Neural cell (in vitro differentiated cells): Measurements from ENCODE around the gene AGXT2. TPM values are rescaled to one million over a fixed set of nuclear protein-coding genes. Genes with fewer than 3 reads are reported as not detected.

Experiments used
- H2AFZ ChIP-seq: fragments of 200-600, 300-800 bp; sonication (generic), shearing (Covaris generic); 2 replicates; pipeline ENCODE4 v1.6.0; 2014; ENCODE audit warnings: low read depth, mild to moderate bottlenecking, antibody characterized with exemption, low read length, moderate library complexity
- H3F3A ChIP-seq: fragments of 200-600 bp; shearing (Covaris generic); 2 replicates; pipeline ENCODE4 v1.6.1; 2016; ENCODE audit warnings: mild to moderate bottlenecking, moderate library complexity, mixed read lengths, antibody characterized with exemption, low read length; ENCODE audit not compliant: insufficient read depth, poor library complexity, severe bottlenecking
- H3K27ac ChIP-seq: fragments of 200-600, 300-800 bp; sonication (generic), shearing (Covaris generic); 2 replicates; pipeline ENCODE4 v1.5.1; 2014; ENCODE audit warnings: mild to moderate bottlenecking, low read length, moderate library complexity
- H3K27me3 ChIP-seq: fragments of 300-800, 200-600 bp; sonication (generic), shearing (Covaris generic); 2 replicates; pipeline ENCODE4 v1.6.0; 2014; ENCODE audit warnings: mild to moderate bottlenecking, low read depth, low read length, moderate library complexity; ENCODE audit not compliant: insufficient read depth
- H3K36me3 ChIP-seq: fragments of 300-800, 200-600 bp; sonication (generic), shearing (Covaris generic); 2 replicates; pipeline ENCODE4 v1.5.1; 2014; ENCODE audit warnings: mild to moderate bottlenecking, antibody characterized with exemption, low read length, moderate library complexity; ENCODE audit not compliant: insufficient read depth
- H3K4me2 ChIP-seq: fragments of 300-800, 200-600 bp; sonication (generic), shearing (Covaris generic); 2 replicates; pipeline ENCODE4 v1.6.0; 2014; ENCODE audit warnings: mild to moderate bottlenecking, low read length
- H3K4me3 ChIP-seq: fragments of 300-800, 200-600 bp; sonication (generic), shearing (Covaris generic); 2 replicates; pipeline ENCODE4 v1.5.1; 2014; ENCODE audit warnings: mild to moderate bottlenecking, low read length, moderate library complexity
- H3K79me2 ChIP-seq: fragments of 200-600 bp; shearing (Covaris generic); replicated peaks from 2 replicates; pipeline ENCODE4 v1.6.0; 2014; ENCODE audit warnings: mild to moderate bottlenecking, low read length, moderate library complexity; ENCODE audit not compliant: insufficient read depth
- H3K9ac ChIP-seq: fragments of 300-800, 200-600 bp; sonication (generic), shearing (Covaris generic); 2 replicates; pipeline ENCODE4 v1.6.1; 2016; ENCODE audit warnings: mild to moderate bottlenecking, low read length, mixed read lengths
- H3K9me2 ChIP-seq: fragments of 200-600 bp; shearing (Covaris generic); 2 replicates; pipeline ENCODE4 v1.6.1; 2016; ENCODE audit warnings: mild to moderate bottlenecking, low read length, mixed read lengths; ENCODE audit not compliant: insufficient read depth
- H3K9me3 ChIP-seq: fragments of 200-600, 300-800 bp; sonication (generic), shearing (Covaris generic); 2 replicates; pipeline ENCODE4 v1.6.1; 2016; ENCODE audit warnings: mild to moderate bottlenecking, mixed run types, low read length, moderate library complexity, mixed read lengths
- H4K20me1 ChIP-seq: fragments of 200-600 bp; shearing (Covaris generic); 2 replicates; pipeline ENCODE4 v1.6.1; 2016; ENCODE audit warnings: mild to moderate bottlenecking, mixed run types; ENCODE audit not compliant: insufficient read depth
- EP300 ChIP-seq: fragments of 450-650 bp; conservative IDR thresholded peaks from 2 replicates; pipeline ENCODE4 v1.6.1; 2014; ENCODE audit warnings: antibody characterized with exemption, mild to moderate bottlenecking, moderate library complexity; ENCODE audit not compliant: poor library complexity, severe bottlenecking
- EZH2 ChIP-seq: fragments of 200-600, 300-800 bp; shearing (Covaris generic), sonication (generic); IDR thresholded peaks from 2 replicates; pipeline ENCODE4 v1.6.1; 2014; ENCODE audit warnings: antibody characterized with exemption, low read length, borderline replicate concordance, mild to moderate bottlenecking; ENCODE audit not compliant: insufficient read depth, poor library complexity, severe bottlenecking
- MXI1 ChIP-seq: fragments of 450-650 bp; conservative IDR thresholded peaks from 2 replicates; pipeline ENCODE4 v1.6.1; 2014; ENCODE audit warnings: antibody characterized with exemption, mild to moderate bottlenecking; ENCODE audit not compliant: poor library complexity, severe bottlenecking
- POLR2AphosphoS5 ChIP-seq: IDR thresholded peaks from 2 replicates; pipeline ENCODE4 v1.6.1; 2012
- RAD21 ChIP-seq: fragments of 450-650 bp; conservative IDR thresholded peaks from 2 replicates; pipeline ENCODE4 v1.6.1; 2014; ENCODE audit warnings: antibody characterized with exemption, mild to moderate bottlenecking, moderate library complexity
- SMC3 ChIP-seq: fragments of 450-650 bp; conservative IDR thresholded peaks from 2 replicates; pipeline ENCODE4 v1.6.1; 2014; ENCODE audit warnings: antibody characterized with exemption, mild to moderate bottlenecking, moderate library complexity; ENCODE audit not compliant: poor library complexity
- TAF1 ChIP-seq: IDR thresholded peaks from 2 replicates; pipeline ENCODE4 v1.6.1; 2012; ENCODE audit warnings: low read depth
- polyA plus RNA-seq: library from polyadenylated mRNA; depleted of rRNA; stranded (reverse); fragments of >200 nt; gene quantifications from 2 replicates; pipeline ENCODE4 v1.2.3, GENCODE V29; 2014
- TF ChIP-seq, protein P1 (sequence below): IDR thresholded peaks from 2 replicates; pipeline ENCODE4 v1.6.1; 2012; ENCODE audit warnings: borderline replicate concordance
- TF ChIP-seq, protein P2 (sequence below): fragments of 450-650 bp; IDR thresholded peaks from 2 replicates; pipeline ENCODE4 v1.5.1; 2014; ENCODE audit warnings: antibody characterized with exemption, mild to moderate bottlenecking, moderate library complexity; ENCODE audit not compliant: poor library complexity, severe bottlenecking

The AGXT2 gene
- polyA plus RNA-seq, 1 donor from 2014 or later: not detected

DNA sequence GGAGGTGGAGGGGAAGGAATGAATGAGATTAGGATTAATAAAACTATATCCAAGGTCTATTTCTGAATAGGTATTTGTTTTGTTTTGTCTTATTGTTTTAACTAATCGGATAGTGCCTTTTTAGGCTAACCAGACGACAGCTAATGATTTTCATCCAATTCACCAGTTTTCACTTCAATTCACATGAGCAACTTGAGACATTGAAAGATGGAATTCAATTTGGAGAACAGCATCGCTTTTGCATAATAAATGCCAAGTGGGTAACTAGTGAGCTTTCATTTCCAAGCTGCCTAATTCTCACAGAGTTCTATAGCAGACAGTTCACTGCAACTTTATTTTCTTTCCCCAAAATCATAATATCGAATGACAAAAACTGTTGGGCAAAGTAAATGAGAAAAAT is 5.0 kb downstream of the AGXT2 start:
- Histone ChIP-seq H3K9me2 (no peaks in the 10 kb centered on the region), H3K4me2 (no peak overlapping the region), H3K9me3 (no peaks in the 10 kb centered on the region), H3F3A (peaks cover 2% of the 10 kb centered on the region), H3K9ac (no peak overlapping the region), H3K36me3 (no peaks in the 10 kb centered on the region), H4K20me1 (no peaks in the 10 kb centered on the region), H2AFZ (no peak overlapping the region), H3K79me2 (no peaks in the 10 kb centered on the region), H3K4me3 (no peak overlapping the region), H3K27me3 (no peaks in the 10 kb centered on the region), H3K27ac (no peak overlapping the region)
- no peak for TF ChIP-seq POLR2AphosphoS5
- TF ChIP-seq SMC3: no peak
- TF ChIP-seq, protein P1, sequence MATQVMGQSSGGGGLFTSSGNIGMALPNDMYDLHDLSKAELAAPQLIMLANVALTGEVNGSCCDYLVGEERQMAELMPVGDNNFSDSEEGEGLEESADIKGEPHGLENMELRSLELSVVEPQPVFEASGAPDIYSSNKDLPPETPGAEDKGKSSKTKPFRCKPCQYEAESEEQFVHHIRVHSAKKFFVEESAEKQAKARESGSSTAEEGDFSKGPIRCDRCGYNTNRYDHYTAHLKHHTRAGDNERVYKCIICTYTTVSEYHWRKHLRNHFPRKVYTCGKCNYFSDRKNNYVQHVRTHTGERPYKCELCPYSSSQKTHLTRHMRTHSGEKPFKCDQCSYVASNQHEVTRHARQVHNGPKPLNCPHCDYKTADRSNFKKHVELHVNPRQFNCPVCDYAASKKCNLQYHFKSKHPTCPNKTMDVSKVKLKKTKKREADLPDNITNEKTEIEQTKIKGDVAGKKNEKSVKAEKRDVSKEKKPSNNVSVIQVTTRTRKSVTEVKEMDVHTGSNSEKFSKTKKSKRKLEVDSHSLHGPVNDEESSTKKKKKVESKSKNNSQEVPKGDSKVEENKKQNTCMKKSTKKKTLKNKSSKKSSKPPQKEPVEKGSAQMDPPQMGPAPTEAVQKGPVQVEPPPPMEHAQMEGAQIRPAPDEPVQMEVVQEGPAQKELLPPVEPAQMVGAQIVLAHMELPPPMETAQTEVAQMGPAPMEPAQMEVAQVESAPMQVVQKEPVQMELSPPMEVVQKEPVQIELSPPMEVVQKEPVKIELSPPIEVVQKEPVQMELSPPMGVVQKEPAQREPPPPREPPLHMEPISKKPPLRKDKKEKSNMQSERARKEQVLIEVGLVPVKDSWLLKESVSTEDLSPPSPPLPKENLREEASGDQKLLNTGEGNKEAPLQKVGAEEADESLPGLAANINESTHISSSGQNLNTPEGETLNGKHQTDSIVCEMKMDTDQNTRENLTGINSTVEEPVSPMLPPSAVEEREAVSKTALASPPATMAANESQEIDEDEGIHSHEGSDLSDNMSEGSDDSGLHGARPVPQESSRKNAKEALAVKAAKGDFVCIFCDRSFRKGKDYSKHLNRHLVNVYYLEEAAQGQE: no peak
- TF ChIP-seq TAF1: no peak
- TF ChIP-seq, protein P2, sequence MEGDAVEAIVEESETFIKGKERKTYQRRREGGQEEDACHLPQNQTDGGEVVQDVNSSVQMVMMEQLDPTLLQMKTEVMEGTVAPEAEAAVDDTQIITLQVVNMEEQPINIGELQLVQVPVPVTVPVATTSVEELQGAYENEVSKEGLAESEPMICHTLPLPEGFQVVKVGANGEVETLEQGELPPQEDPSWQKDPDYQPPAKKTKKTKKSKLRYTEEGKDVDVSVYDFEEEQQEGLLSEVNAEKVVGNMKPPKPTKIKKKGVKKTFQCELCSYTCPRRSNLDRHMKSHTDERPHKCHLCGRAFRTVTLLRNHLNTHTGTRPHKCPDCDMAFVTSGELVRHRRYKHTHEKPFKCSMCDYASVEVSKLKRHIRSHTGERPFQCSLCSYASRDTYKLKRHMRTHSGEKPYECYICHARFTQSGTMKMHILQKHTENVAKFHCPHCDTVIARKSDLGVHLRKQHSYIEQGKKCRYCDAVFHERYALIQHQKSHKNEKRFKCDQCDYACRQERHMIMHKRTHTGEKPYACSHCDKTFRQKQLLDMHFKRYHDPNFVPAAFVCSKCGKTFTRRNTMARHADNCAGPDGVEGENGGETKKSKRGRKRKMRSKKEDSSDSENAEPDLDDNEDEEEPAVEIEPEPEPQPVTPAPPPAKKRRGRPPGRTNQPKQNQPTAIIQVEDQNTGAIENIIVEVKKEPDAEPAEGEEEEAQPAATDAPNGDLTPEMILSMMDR: no peak
- no peak for TF ChIP-seq EZH2
- TF ChIP-seq MXI1: no peak
- TF ChIP-seq RAD21: no peak
- TF ChIP-seq EP300: no peak

GRCh38 chr5:35041261-35041660 is 6.5 kb downstream of the AGXT2 start:
- Histone ChIP-seq H3K4me2 (no peak overlapping the region), H2AFZ (no peak overlapping the region), H3K79me2 (no peaks in the 10 kb centered on the region)

More at GRCh38 chr5:35041261-35041660, 6.5 kb downstream of the AGXT2 start:
- Histone ChIP-seq H3K9me3 (no peaks in the 10 kb centered on the region), H3K4me3 (no peak overlapping the region), H3K36me3 (no peaks in the 10 kb centered on the region), H4K20me1 (no peaks in the 10 kb centered on the region), H3K27me3 (no peaks in the 10 kb centered on the region), H3K27ac (no peak overlapping the region), H3F3A (peaks cover 2% of the 10 kb centered on the region), H3K9ac (no peak overlapping the region), H3K9me2 (no peaks in the 10 kb centered on the region)
- TF ChIP-seq POLR2AphosphoS5: no peak
- TF ChIP-seq SMC3: no peak
- TF ChIP-seq TAF1: no peak
- no peak for TF ChIP-seq EZH2
- TF ChIP-seq, protein P1: no peak
- TF ChIP-seq, protein P2: no peak
- TF ChIP-seq RAD21: no peak
- no peak for TF ChIP-seq MXI1
- TF ChIP-seq EP300: no peak
